Ovary (tissue), 3 donors: ENCODE data around the gene RNF186.
A peak's percentile ranks its signal among the peaks of the same experiment; 100 is the strongest.

Experiments
- CTCF ChIP-seq, 3 donors: fragments of 450-650 bp in 2 of 3; fragments of 200-600 bp in 1 of 3; IDR thresholded peaks; one replicate each; pipeline versions ENCODE4 v1.5.1 to v1.8.0; 2016 to 2022; ENCODE audit warnings: antibody characterized with exemption in 3 of 3, mild to moderate bottlenecking in 1 of 3
- POLR2A ChIP-seq: fragments of 450-650 bp; IDR thresholded peaks from one replicate; pipeline ENCODE4 v1.6.1; 2017; ENCODE audit warnings: antibody characterized with exemption, mild to moderate bottlenecking, moderate library complexity
- donor health status: DM: no; HTN: no; CAD: no.

GRCh38 chr1:19799230-19800075 lies 15.6 kb downstream of the RNF186 start, which contains the start of gene TMCO4:
- TF ChIP-seq CTCF (IDR thresholded peaks at IDR 0.05) (peak in 2 of 3 donors; percentile 23 to 30), POLR2A (no peak)
